ENCODE measurements around the gene TSR1.

DNA sequence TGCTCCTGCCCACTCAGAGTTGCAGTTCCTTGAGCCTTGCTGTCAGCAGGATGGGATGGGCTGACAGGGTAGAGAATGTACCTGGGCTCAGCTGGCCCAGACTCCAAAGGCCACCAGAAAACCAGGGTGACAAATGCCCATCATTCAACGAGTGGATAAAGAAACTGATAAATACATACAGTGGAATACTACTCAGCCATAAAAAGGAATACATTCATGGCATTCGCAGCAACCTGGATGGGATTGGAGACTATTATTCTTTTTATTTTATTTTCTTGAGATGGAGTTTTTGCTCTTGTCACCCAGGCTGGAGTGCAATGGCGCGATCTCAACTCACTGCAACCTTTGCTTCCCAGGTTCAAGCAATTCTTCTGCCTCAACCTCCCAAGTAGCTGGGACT is 21.0 kb upstream of the TSR1 start:
- TF ChIP-seq EZH2 (IDR thresholded peaks at IDR 0.05; ENCODE audit: insufficient read depth, poor library complexity, severe bottlenecking) (no peak), EZH2phosphoT487 (IDR thresholded peaks at IDR 0.05; ENCODE audit: insufficient read depth, low read depth) (no peak)

Measured in GM23248 (cell line).